HL-60/S4 treated with phorbol 12-myristate 13-acetate at 8.2 ng/mL for 4 days and 3 days (cell line): ENCODE measurements around the gene NXT1.

Experiments used
- in situ Hi-C: fragments of 300-500 bp; cut with MboI; formaldehyde crosslinking; loops from 2 replicates; pipeline ENCODE4 v1.15.0; 2022; ENCODE audit warnings: low sequenced_read_pairs

Gene NXT1

DNA sequence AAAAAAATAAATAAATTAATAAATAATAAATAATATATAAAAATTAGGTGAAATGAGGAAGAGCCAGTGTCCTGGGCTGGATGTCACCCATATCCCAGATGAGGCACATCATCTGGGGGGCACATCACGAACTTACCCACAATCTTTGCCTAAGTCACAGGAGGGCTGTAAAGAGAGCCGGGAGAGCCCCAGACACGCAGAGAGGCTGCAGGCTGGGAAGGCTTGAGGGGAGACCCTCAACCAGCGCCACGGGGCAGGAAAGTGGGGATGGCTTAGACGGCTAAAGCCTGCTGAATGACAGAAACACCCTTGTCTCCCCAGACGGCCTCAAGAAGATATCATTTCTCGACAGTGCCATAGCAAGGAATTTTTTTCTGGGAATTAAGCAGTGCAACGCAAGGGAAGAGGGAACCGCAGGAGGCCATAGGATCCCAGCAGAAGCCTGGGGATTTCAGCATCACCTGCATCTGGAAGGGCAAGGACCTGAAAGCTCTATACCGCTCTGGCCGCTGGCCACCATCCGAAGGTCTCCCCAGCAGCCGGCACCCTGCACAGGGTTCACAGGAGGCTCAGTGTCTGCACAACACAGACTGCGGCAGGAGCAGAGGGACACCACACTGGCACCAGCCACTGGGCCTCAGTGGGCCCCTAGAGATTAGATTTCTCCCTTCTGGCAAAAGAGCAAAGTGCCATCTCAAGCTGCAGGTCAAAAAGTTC, 22.8 kb upstream of the NXT1 start:
- in situ Hi-C loops: loop anchor here (25.0 kb wide), 2 partner anchors 640 to 990 kb away; no protein-coding TSS in a partner anchor

DNA sequence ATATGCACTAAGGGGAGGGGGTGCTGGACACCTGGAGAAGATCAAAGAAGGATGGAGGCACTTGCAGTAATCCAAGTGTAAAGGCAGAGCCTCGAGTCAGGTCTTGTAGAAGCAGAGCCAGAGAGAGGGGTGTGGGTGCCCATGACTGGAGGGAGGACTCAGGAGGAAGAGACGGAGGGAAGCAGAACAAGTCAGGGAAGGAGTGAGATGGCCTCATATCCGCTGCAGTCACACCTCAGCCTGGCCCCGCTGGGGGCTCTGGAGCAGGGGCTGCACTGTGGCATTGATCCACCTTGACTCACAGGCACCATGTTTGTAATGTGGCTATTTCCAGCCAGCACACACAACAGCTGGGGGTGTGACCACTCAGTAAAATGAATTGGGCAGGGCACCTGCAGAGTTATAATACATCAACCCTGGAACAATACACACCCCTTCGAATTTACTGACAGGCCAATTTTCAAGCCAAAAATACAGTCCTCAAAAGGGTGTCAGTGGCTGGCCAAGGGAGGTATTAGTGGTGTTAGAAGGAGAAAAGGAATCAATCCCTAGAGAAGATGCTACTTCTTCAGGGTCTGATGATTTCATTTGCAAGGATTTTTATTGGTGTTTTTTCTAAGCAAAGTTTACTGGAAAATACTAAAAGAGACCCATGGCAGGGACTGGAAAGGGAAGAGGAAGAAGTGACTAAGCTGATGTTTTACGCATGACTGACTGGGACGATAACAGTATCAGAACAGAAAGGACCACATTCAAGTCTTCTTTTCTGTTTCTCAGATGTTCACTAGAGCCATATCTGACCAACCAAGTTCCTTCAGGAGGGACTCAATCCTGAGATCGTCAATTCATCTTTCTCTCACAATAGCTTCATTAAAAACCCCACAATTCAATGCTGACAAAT, 18.9 kb upstream of the NXT1 start:
- in situ Hi-C loops: loop anchor here (25.0 kb wide), 2 partner anchors 644 to 994 kb away; no protein-coding TSS in a partner anchor

DNA sequence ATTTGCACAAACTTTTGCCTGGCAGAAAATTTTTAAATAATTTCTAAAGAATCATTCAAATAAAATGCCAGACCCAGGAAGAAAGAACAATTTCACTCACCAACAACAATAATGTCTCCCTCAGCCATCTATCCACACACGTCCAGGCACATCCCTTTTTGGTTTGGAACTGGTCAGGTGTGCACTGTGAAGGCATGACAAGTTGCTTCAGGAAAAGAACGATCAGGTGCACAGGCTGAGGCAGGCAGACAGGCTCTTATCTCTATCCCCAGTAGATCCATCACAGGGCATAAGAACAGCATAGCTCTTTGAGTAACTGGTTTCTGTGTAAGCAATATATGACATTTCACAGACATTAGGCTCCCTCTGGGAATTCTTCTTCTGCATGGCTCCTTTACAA, 18.1 kb upstream of the NXT1 start:
- in situ Hi-C loops: loop anchor here (25.0 kb wide), 2 partner anchors 645 to 995 kb away; no protein-coding TSS in a partner anchor

DNA sequence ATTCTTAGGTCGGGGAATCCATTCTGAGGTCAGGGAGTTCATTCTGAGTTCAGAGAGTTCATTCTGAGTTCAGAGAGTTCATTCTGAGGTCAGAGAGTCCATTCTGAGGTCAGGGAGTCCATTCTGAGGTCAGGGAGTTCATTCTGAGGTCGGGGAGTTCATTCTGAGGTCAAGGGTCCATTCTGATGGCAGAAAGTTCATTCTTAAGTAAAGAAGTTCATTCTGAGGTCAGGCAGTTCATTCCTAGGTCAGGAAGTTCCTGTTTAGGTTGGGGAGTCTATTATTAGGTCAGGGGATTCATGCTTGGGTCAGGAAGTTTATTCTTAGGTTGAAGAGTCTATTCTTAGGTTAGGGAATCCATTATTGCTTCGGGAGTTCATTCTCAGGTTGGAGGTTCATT, 16.5 kb upstream of the NXT1 start:
- in situ Hi-C loops: loop anchor here (25.0 kb wide), 2 partner anchors 647 to 997 kb away; no protein-coding TSS in a partner anchor

DNA sequence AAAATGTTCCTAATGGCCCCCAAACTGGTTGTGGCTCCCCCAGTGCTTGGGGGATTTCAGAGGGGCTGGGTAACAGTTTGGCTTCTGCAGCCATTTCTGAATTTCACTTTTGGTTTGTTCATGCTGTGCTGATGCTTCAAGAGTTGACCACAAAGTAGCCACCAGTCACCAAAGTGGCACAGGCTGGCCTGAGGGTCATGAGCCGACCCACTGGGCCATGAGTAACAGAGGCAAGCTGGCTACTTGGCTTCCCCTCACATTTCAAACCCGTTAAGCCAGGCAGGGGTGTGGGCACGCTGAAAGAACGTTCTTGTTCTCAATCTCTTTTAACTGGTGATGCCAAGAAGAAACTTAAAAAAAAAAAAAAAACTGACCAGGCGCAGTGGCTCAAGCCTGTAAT, 15.1 kb upstream of the NXT1 start:
- in situ Hi-C loops: loop anchor here (25.0 kb wide), 2 partner anchors 648 to 998 kb away; no protein-coding TSS in a partner anchor

DNA sequence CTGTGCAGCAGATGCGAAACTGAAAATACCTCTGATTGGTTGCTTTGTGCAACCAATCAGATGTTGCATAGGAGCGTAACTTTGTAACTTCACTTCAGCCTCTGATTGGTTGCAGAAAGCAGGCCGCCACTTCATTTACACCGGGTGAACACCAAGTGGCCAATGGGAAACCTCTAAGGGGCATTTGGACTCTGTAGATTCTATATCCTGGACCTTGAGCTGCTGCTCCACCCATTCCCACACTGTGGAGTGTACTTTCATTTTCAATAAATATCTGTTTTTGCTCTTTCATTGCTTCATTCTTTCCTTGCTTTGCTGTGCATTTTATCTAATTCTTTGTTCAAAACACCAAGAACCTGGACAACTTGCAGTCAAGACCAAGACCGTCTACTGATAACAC, 14.1 kb upstream of the NXT1 start:
- in situ Hi-C loops: loop anchor here (25.0 kb wide), 2 partner anchors 649 to 999 kb away; no protein-coding TSS in a partner anchor

DNA sequence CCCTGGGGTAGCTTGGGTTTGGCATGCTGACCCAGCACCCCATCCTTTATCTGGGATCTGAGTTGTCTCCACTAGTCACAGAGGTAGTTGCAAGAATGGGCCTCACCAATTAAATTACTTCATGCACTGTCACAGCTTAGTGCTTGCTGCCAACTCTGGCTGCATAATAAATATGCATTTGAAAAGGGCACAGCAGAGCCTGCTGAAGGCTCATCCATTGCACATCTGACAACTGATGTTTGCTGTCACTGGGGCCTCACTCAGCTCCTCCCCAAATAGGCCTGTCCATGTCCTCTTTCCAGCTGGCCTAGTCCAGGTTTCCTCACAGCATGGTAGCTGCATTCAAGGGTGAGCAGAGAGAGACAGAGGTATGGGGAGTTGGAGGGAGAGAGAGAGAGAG, 13.3 kb upstream of the NXT1 start:
- in situ Hi-C loops: loop anchor here (25.0 kb wide), 2 partner anchors 650 to 1000 kb away; no protein-coding TSS in a partner anchor

DNA sequence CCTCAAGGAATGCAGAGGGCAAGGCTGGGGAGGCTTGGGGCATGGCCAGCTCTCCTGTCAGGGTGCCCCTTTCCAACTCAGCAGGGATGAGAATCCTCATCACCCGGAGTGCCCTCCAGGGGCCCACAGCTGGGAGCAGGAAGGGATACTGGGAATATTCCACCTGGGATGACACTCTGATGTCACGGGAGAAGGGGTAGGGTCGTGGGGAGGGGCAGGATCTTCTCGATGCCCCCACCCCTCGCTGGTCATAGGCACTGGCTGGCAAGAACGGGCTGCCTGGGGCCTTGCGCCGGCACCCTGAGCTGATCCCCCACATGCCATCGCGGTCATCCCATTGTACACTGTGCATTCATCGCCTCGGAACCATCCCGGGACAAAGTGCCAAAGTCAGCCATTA, 10.6 kb upstream of the NXT1 start:
- in situ Hi-C loops: loop anchor here (10.0 to 25.0 kb wide), 3 partner anchors 285 to 1003 kb away; no protein-coding TSS in a partner anchor

DNA sequence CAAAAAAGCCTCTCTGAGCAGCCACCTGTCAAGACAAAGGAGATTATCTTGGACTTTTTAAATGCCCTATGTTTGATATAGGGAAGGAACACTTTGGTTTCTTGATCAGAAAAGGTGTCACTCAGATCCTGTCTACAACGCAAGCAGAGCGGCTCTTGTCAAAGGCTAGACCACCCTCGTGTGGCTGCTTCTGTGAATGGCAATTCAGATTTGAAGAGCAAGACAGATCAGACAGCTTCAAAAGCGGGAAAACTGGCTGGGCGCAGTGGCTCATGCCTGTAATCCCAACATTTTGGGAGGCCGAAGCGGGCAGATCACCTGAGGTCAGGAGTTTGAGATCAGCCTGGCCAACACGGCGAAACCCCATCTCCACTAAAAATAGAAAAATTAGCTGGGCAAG, 10.1 kb upstream of the NXT1 start:
- in situ Hi-C loops: loop anchor here (10.0 to 25.0 kb wide), 3 partner anchors 286 to 1003 kb away; no protein-coding TSS in a partner anchor

DNA sequence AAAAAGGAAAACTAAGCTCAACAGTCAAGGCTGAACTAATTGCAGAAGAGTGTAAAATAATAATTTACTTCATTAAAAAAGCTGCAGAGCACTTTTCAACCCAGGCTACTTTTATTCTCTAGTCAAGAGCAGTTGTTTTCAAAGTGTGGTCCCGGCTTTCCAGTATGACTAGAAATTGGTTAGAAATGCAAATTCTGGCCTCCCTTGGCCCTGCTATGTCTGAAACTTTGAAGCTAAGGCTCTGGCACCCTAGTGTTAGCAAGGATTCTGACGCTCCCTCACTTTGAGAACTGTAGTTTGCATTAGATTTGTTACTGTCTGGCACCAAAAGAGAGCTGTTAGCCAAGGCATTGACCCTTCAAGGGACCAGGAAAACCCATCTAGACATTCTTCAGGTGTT, 9.5 kb upstream of the NXT1 start:
- in situ Hi-C loops: loop anchor here (10.0 to 25.0 kb wide), 3 partner anchors 286 to 1004 kb away; no protein-coding TSS in a partner anchor

DNA sequence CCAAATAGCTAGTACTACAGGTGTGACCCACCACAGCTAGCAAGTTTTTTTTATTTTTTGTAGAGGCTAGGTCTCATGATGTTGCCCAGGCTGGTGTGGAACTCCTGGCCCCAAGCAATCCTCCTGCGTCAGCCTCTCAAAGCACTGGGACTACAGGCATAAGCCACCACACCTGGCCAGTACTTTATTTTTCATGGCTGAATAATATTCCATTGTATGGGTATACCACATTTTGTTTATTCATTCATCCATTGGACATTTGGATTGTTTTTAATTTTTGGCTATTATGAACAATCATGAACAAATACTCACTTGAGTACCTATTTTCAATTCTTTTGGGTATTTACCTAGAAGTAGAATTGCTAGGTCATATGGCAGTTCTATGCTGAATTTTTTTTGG, 7.0 kb upstream of the NXT1 start:
- in situ Hi-C loops: loop anchor here (10.0 to 25.0 kb wide), 3 partner anchors 289 to 1006 kb away; no protein-coding TSS in a partner anchor

DNA sequence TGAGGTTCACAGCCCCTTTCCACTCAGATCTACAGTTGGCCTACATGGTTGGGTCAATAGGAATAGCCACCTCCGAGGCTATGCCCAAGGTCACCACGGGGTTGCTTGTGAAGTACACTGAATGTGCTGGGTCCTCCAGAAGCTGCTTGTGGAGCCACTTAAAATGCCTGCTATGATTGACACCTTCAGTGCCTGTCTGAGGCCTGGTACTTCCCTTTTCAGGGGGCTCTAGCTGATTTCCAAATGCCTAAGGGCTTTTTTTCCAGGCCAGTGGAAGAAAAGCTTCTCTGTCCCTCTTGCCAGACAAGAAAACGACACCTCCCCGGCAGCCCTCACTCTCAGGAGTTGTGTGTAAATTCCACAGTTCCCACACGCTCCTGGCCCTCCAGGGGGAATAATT, 6.3 kb upstream of the NXT1 start:
- in situ Hi-C loops: loop anchor here (10.0 to 25.0 kb wide), 3 partner anchors 290 to 1007 kb away; no protein-coding TSS in a partner anchor

DNA sequence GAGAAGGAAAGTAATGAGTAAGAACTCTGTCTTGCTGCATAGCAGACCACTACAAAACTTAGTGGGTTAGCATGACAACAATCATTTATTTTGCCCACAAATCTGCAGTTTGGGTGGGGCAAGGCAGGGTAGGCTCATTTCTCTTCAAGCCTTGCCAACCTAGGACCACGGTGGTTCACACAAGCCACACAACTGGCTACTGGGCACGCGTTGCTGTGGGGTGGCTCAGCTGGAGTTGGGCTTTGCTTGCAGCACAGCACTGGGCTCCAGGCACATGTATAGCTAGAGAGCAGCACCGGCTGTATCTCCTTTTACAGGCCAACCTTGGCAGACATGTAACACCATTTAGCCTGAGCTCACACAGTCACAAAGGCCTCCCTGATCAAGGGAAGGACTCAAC, 4.6 kb upstream of the NXT1 start:
- in situ Hi-C loops: loop anchor here (10.0 to 25.0 kb wide), 3 partner anchors 291 to 1009 kb away; no protein-coding TSS in a partner anchor

DNA sequence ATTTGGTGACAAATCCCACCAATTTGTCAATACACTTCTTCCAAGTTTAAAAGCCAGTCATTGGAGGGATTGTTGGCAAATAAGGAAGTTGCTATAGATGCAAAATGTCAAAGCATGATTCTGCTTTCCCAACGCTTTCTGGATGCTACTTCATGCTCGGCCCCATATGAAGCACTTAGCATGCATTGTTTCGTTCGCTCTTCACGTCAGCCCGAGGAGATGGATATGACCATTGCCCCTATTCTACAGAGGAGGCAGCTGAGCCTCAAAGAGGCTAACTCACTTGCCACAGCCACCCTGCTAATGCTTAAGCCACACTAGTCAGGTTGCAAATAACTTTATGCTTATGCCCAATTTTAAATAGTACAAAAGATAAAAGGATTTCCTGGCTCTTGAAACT, 2.8 kb upstream of the NXT1 start:
- in situ Hi-C loops: loop anchor here (10.0 to 25.0 kb wide), 3 partner anchors 293 to 1010 kb away; no protein-coding TSS in a partner anchor

DNA sequence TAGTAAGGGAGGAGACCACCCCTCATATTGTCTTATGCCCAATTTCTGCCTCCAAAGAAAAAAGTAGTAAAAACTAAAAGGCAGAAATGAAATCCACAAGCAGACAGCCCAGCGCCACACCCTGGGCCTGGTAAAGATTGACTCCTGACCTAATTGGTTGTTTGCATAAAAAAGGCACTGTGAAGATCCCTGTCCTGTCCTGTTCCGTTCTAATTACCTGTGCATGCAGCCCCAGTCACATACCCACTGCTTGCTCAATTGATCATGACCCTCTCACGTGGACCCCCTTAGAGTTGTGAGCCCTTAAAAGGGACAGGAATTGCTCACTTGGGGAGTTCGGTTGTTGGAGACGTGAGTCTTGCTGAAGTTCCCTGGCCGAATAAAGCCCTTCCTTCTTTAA, 2.1 kb upstream of the NXT1 start:
- in situ Hi-C loops: loop anchor here (10.0 to 25.0 kb wide), 3 partner anchors 294 to 1011 kb away; no protein-coding TSS in a partner anchor

DNA sequence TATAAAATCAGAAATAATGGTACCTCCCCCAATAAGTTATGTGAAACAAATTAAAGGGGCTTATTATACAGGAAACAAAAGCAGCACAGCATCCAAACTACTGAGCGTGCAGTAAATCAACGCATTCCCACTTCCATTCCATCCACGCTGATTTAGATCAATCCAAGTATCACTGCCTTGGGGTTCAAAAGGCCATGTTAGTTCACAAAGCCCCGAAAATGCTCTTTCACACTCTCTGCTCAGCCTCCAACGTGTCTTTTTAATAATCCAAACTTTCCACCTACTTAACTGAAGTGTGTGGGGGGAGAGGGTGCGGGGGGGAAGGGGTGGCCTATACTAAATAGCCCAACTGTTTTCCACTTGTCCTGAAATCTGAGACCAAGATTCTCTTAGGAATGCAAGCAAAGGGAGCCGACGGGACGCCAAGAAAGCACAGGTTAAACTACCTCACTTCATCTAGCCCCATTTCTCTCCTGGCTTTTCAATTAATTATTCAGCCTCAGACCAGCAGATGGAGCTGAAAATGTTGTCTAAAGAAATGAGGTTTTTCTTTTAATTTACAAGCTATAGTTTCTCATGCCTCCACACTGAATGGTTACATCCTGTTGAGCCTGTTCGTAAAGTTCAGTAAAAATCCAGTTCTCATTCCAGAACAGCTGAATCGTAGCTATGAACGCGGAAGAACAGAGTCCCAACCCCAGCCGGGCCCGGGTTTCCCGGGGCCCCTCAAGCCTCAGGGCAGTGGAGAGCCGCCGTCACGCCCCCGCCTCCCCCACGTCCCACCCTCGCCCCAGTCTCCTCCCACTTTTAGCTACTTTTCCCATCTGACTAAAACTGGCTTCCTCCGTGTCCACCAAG, 1.0 kb upstream of the NXT1 start:
- in situ Hi-C loops: loop anchor here (10.0 to 25.0 kb wide), 3 partner anchors 295 to 1012 kb away; no protein-coding TSS in a partner anchor

DNA sequence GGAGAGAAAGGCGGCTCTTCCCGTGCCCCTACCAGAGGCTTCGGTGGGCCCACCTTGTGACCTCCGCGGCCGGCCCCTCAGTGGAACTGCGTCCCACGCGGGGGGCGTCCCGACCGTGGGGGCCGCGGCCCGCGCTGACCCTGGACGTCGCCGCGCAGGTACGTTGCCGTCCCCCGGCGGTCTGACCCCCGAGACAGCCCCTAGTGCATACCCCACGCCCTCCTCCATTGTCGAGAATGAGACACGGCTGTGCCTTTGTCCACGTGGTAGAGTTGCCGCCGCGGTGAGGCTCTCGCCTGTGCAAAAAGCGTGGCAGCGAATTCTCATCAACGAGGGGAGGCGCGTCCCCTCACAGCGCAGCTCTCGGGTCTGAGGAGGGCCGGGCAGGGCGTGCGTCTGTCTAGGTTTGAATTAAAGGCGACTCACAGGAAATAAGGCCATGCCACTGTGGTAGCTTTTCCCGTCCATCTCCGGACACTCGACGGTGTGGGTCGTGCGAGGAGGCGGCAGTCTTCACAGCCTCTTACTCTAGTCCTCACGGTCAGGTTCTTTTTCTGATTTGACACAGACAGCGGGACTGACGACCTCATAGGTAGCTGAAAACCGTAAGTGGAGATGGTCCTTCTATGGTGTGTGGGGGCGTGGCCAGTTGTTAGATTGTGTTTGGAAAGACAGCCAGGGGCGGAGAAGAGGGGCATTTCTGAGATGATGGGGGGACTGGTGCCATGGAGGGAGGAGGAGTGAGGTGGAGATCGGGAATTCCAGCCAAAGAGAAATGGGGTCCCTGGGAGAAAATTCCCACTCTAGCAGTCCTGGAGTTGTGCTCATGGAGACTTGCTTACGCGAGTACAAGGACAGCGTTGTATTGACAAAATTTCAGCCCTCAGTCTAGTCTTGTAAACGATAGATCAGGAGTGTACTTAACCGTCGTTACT, 580 bp downstream of the NXT1 start:
- in situ Hi-C loops: no loop called here

DNA sequence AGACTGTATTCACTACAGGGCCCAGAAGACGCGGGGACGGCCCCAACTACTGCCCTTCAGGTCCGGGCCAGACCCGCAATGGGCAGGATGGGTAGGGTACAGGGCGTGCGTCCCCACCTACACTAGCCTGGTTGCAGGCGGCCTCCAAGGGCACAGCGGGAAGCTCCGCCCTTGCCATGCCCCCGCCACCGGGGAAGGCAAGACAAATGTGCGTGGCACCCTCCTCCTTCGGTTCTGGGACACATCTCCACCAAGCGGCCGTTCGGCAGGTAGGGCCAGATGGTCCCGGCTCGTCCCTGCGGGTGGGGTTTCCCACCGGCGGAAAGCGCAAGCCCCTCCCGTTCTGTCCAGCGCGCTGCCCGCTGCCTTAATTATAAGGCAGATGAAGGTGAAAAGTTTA, 5.6 kb downstream of the NXT1 start:
- in situ Hi-C loops: no loop called here
